Measurements from ENCODE around the gene CRYBA2. TPM values are rescaled to one million over a fixed set of nuclear protein-coding genes. Genes with fewer than 3 reads are reported as not detected.

CRYBA2 gene
- total RNA-seq, 1 donor from 2014 or later, result not detected

- intact Hi-C loops (cut with micrococcal nuclease), result no loop called here
- H3K4me1 Mint-ChIP-seq, result peaks cover 7% of the 10 kb centered on the region
- H3K9me3 Mint-ChIP-seq, result no peaks in the 10 kb centered on the region
- peaks cover 56% of the 10 kb centered on the region for H3K27me3 Mint-ChIP-seq
- no peak for DNase-seq
- ChIA-PET POLR2A (no interaction called here), CTCF (interaction anchor here (1.2 kb wide), 1 partner anchor 8 kb away, joined by 3 read pairs; no protein-coding TSS in a partner anchor)
- no peak overlapping the region for H3K4me3 Mint-ChIP-seq
- no peaks in the 10 kb centered on the region for H3K36me3 Mint-ChIP-seq (ENCODE audit: low read depth)
- no peak for TF ChIP-seq CTCF (IDR thresholded peaks at IDR 0.05)
- ATAC-seq (ENCODE audit: low read depth), result no peak
- H3K27ac Mint-ChIP-seq, result no peak overlapping the region
Measured at GRCh38 chr2:219038600-219038999, 45.4 kb upstream of the CRYBA2 start.

GRCh38 chr2:219037783-219038499 lies 44.7 kb upstream of the CRYBA2 start:
- Mint-ChIP-seq H3K27me3 (peaks cover 56% of the 10 kb centered on the region), H3K9me3 (no peaks in the 10 kb centered on the region), H3K36me3 (ENCODE audit: low read depth) (no peaks in the 10 kb centered on the region), H3K4me1 (peaks cover 7% of the 10 kb centered on the region), H3K27ac (no peak overlapping the region), H3K4me3 (no peak overlapping the region)
- no peak for TF ChIP-seq CTCF (IDR thresholded peaks at IDR 0.05)
- DNase-seq (no peak), ATAC-seq (ENCODE audit: low read depth) (no peak)
- intact Hi-C loops (cut with micrococcal nuclease), result no loop called here
- ChIA-PET CTCF (interaction anchor here (1.2 kb wide), 1 partner anchor 8 kb away, joined by 3 read pairs; no protein-coding TSS in a partner anchor), POLR2A (no interaction called here)

GRCh38 chr2:219035942-219036341 lies 42.7 kb upstream of the CRYBA2 start:
- no peaks in the 10 kb centered on the region for H3K4me1 Mint-ChIP-seq
- no peak overlapping the region for H3K4me3 Mint-ChIP-seq
- no peaks in the 10 kb centered on the region for H3K36me3 Mint-ChIP-seq (ENCODE audit: low read depth)
- peaks cover 54% of the 10 kb centered on the region for H3K27me3 Mint-ChIP-seq
- no peak for TF ChIP-seq CTCF (IDR thresholded peaks at IDR 0.05)
- H3K9me3 Mint-ChIP-seq, result no peaks in the 10 kb centered on the region
- no peak for DNase-seq
- ATAC-seq (ENCODE audit: low read depth), result no peak
- H3K27ac Mint-ChIP-seq, result no peak overlapping the region
- CTCF ChIA-PET, result no interaction called here
- intact Hi-C loops (cut with micrococcal nuclease), result no loop called here
- POLR2A ChIA-PET, result no interaction called here

GRCh38 chr2:219034823-219035222 lies 41.6 kb upstream of the CRYBA2 start:
- no peak for ATAC-seq (ENCODE audit: low read depth)
- POLR2A ChIA-PET, result no interaction called here
- H3K27ac Mint-ChIP-seq, result no peak overlapping the region

More at GRCh38 chr2:219034823-219035222, 41.6 kb upstream of the CRYBA2 start:
- CTCF ChIA-PET, result no interaction called here
- intact Hi-C loops (cut with micrococcal nuclease), result no loop called here
- Mint-ChIP-seq H3K4me3 (no peak overlapping the region), H3K4me1 (no peaks in the 10 kb centered on the region), H3K27me3 (peaks cover 51% of the 10 kb centered on the region), H3K36me3 (ENCODE audit: low read depth) (no peaks in the 10 kb centered on the region), H3K9me3 (no peaks in the 10 kb centered on the region)
- no peak for DNase-seq
- no peak for TF ChIP-seq CTCF (IDR thresholded peaks at IDR 0.05)
